HCT116 (cell line): ENCODE results near the gene ADNP. TPM values are rescaled to one million over a fixed set of nuclear protein-coding genes. Genes with fewer than 3 reads are reported as not detected.

Source experiments
- ATAC-seq: fragments of 200-7000 bp; cut with Tn5 transposase; 2 replicates; pipeline ENCODE4 v1.9.1; 2020; ENCODE audit warnings: mild to moderate bottlenecking, moderate library complexity
- Bru-seq: library from RNA; stranded (reverse); fragments of 400-500 nt; gene quantifications from one replicate; lab custom pipeline; 2021; lab: Mats Ljungman, UMichigan
- BruChase-seq, 2 experiments: library from RNA; stranded (reverse); fragments of 400-500 nt; gene quantifications; one replicate each; lab custom pipeline; 2021; lab: Mats Ljungman, UMichigan
- BruUV-seq: library from RNA; stranded (reverse); fragments of 400-500 nt; replicated peaks from 2 replicates; lab custom pipeline; 2021; lab: Mats Ljungman, UMichigan
- CTCF ChIA-PET: fragments of 300-600 bp; sonication (Branson Sonifier 250); formaldehyde crosslinking; loops from one replicate; lab custom pipeline; 2021; ENCODE audit warnings: antibody characterized with exemption; lab: Charles Lee
- POLR2A ChIA-PET: fragments of 300-600, 350-600 bp; sonication (Branson Sonifier 250); formaldehyde crosslinking; loops from one replicate; lab custom pipeline; 2021; ENCODE audit warnings: antibody characterized with exemption; lab: Charles Lee
- RAD21 ChIA-PET, 2 experiments: fragments of 300-600 bp; sonication (Branson Sonifier 250); formaldehyde crosslinking; loops; one replicate each; lab custom pipeline; 2023; ENCODE audit warnings: low total read pairs in 2 of 2; ENCODE audit not compliant: uncharacterized antibody in 2 of 2, unreplicated experiment in 2 of 2, low non-redundant PET in 1 of 2; lab: Charles Lee
- DNase-seq: peaks from one replicate; pipeline ENCODE4 v3.0.0-alpha.2; 2010; ENCODE audit warnings: low read depth, low spot score
- H2AFZ ChIP-seq: fragments of 200-600 bp; shearing (Covaris generic), sonication (generic); 2 replicates; pipeline ENCODE4 v1.6.1; 2017; ENCODE audit warnings: low read depth, mixed run types, mixed read lengths, antibody characterized with exemption, low read length; ENCODE audit not compliant: poor library complexity, severe bottlenecking
- H3K27ac ChIP-seq: 2 replicates; pipeline ENCODE4 v1.5.1; 2012; ENCODE audit warnings: low read depth, low read length
- H3K27me3 ChIP-seq: fragments of 200-600 bp; sonication (generic); 2 replicates; pipeline ENCODE4 v1.6.1; 2016; ENCODE audit warnings: mixed run types, low read length, mixed read lengths; ENCODE audit not compliant: insufficient read depth
- H3K36me3 ChIP-seq, 2 experiments: fragments of 200-500 bp in 1 of 2; fragments of 200-600 bp in 1 of 2; sonication (Bioruptor generic) in 1 of 2; sonication (generic) in 1 of 2; 2 replicates each; pipeline versions ENCODE4 v1.5.1 to v1.6.1; 2014 to 2016; ENCODE audit warnings: low read length in 2 of 2, inconsistent platforms in 1 of 2, mixed read lengths in 1 of 2, mixed run types in 1 of 2; ENCODE audit not compliant: insufficient read depth in 2 of 2, control insufficient read depth in 1 of 2
- H3K4me1 ChIP-seq, 2 experiments: fragments of 200-600 bp in 1 of 2; sonication (generic) in 1 of 2; 2 replicates each; pipeline versions ENCODE4 v1.5.1 to v1.6.1; 2012 to 2017; ENCODE audit warnings: low read length in 2 of 2, inconsistent platforms in 1 of 2, mild to moderate bottlenecking in 1 of 2, mixed read lengths in 1 of 2, mixed run types in 1 of 2, moderate library complexity in 1 of 2; ENCODE audit not compliant: insufficient read depth in 2 of 2, control insufficient read depth in 1 of 2
- H3K4me2 ChIP-seq: fragments of 200-600 bp; sonication (generic); 2 replicates; pipeline ENCODE4 v1.6.1; 2017; ENCODE audit warnings: mixed run types, low read length, mixed read lengths
- H3K4me3 ChIP-seq, 2 experiments: fragments of 200-600 bp in 1 of 2; sonication (generic) in 1 of 2; replicated peaks in 1 of 2; 2 replicates each; pipeline ENCODE4 v1.5.1; 2011 to 2016; ENCODE audit warnings: low read length in 2 of 2, control low read depth in 1 of 2, low read depth in 1 of 2, mild to moderate bottlenecking in 1 of 2, mixed read lengths in 1 of 2, mixed run types in 1 of 2
- H3K79me2 ChIP-seq: fragments of 200-600 bp; sonication (generic); 2 replicates; pipeline ENCODE4 v1.6.1; 2017; ENCODE audit warnings: mild to moderate bottlenecking, mixed run types, low read length, moderate library complexity, mixed read lengths; ENCODE audit not compliant: insufficient read depth
- H3K9ac ChIP-seq: fragments of 200-600 bp; sonication (generic); 2 replicates; pipeline ENCODE4 v1.6.1; 2016; ENCODE audit warnings: low read length, mixed read lengths
- H3K9me2 ChIP-seq: fragments of 200-600 bp; sonication (generic), shearing (Covaris generic); 2 replicates; pipeline ENCODE4 v1.6.1; 2017; ENCODE audit warnings: mixed run types, mild to moderate bottlenecking, moderate library complexity; ENCODE audit not compliant: insufficient read depth
- H3K9me3 ChIP-seq, 2 experiments: fragments of 200-500 bp in 1 of 2; fragments of 200-600 bp in 1 of 2; sonication (Bioruptor generic) in 1 of 2; sonication (generic) in 1 of 2; 2 replicates each; pipeline ENCODE4 v1.6.1; 2014 to 2017; ENCODE audit warnings: low read length in 2 of 2, mixed read lengths in 2 of 2, inconsistent platforms in 1 of 2, low read depth in 1 of 2, mild to moderate bottlenecking in 1 of 2, mixed run types in 1 of 2, moderate library complexity in 1 of 2; ENCODE audit not compliant: control insufficient read depth in 1 of 2, insufficient read depth in 1 of 2
- H4K20me1 ChIP-seq: fragments of 200-600 bp; sonication (generic), shearing (Covaris generic); 2 replicates; pipeline ENCODE4 v1.6.1; 2017; ENCODE audit warnings: mixed run types, mild to moderate bottlenecking, moderate library complexity; ENCODE audit not compliant: insufficient read depth
- ATF3 ChIP-seq: IDR thresholded peaks from 2 replicates; pipeline ENCODE4 v1.6.1; 2012
- CBX3 ChIP-seq: IDR thresholded peaks from 2 replicates; pipeline ENCODE4 v1.6.1; 2012; ENCODE audit warnings: low read depth
- CEBPB ChIP-seq: IDR thresholded peaks from 2 replicates; pipeline ENCODE4 v1.6.1; 2012; ENCODE audit warnings: low read depth
- CTCF ChIP-seq, 3 experiments: fragments of 200-600 bp in 1 of 3; sonication (generic) in 1 of 3; IDR thresholded peaks in 2 of 3; conservative IDR thresholded peaks in 1 of 3; 2 replicates each; pipeline ENCODE4 v1.5.1; 2012 to 2017; ENCODE audit warnings: low read depth in 2 of 3, low read length in 2 of 3, antibody characterized with exemption in 1 of 3, borderline replicate concordance in 1 of 3, control low read depth in 1 of 3, mild to moderate bottlenecking in 1 of 3, mixed read lengths in 1 of 3, mixed run types in 1 of 3, moderate library complexity in 1 of 3; ENCODE audit not compliant: insufficient read depth in 1 of 3
- EGR1 ChIP-seq: IDR thresholded peaks from 2 replicates; pipeline ENCODE4 v1.6.1; 2012; ENCODE audit warnings: low read depth
- ELF1 ChIP-seq: IDR thresholded peaks from 2 replicates; pipeline ENCODE4 v1.6.1; 2012; ENCODE audit warnings: low read depth, borderline replicate concordance
- EZH2 ChIP-seq: fragments of 200-600 bp; sonication (generic); IDR thresholded peaks from 2 replicates; pipeline ENCODE4 v1.6.1; 2017; ENCODE audit warnings: antibody characterized with exemption, mixed run types
- POLR2A ChIP-seq: IDR thresholded peaks from 2 replicates; pipeline ENCODE4 v1.7.0; 2011; ENCODE audit warnings: borderline replicate concordance; ENCODE audit not compliant: insufficient read depth, insufficient read length; ENCODE audit errors: extremely low read depth
- POLR2AphosphoS5 ChIP-seq: IDR thresholded peaks from 2 replicates; pipeline ENCODE4 v1.6.1; 2011; ENCODE audit warnings: mild to moderate bottlenecking, low read depth, low read length, moderate library complexity
- RAD21 ChIP-seq: IDR thresholded peaks from 2 replicates; pipeline ENCODE4 v1.6.1; 2012; ENCODE audit warnings: low read depth, mild to moderate bottlenecking
- REST ChIP-seq: IDR thresholded peaks from 2 replicates; pipeline ENCODE4 v1.6.1; 2012; ENCODE audit warnings: low read depth
- SP1 ChIP-seq: IDR thresholded peaks from 2 replicates; pipeline ENCODE4 v1.6.1; 2012; ENCODE audit warnings: low read depth
- SRF ChIP-seq: IDR thresholded peaks from 2 replicates; pipeline ENCODE4 v1.6.1; 2012; ENCODE audit warnings: low read depth
- TCF7L2 ChIP-seq: IDR thresholded peaks from 2 replicates; pipeline ENCODE4 v1.7.0; 2011; ENCODE audit warnings: borderline replicate concordance, inconsistent platforms; ENCODE audit not compliant: insufficient read depth, insufficient read length; ENCODE audit errors: extremely low read depth
- YY1 ChIP-seq: IDR thresholded peaks from 2 replicates; pipeline ENCODE4 v1.6.1; 2011; ENCODE audit warnings: low read length, low read depth, moderate library complexity, mild to moderate bottlenecking; ENCODE audit not compliant: insufficient replicate concordance; ENCODE audit errors: extremely low read depth
- ZFX ChIP-seq: fragments of 450-650 bp; IDR thresholded peaks from 2 replicates; pipeline ENCODE4 v1.6.1; 2017
- ZNF274 ChIP-seq: fragments of 200-500 bp; sonication (Bioruptor generic); IDR thresholded peaks from 2 replicates; pipeline ENCODE4 v1.6.1; 2014; ENCODE audit warnings: mild to moderate bottlenecking, low read depth, low read length, inconsistent platforms
- intact Hi-C: fragments of 100-400 bp; cut with micrococcal nuclease; formaldehyde crosslinking; loops from 2 replicates; pipeline ENCODE4 v1.10.0; 2022
- long read RNA-seq: library from polyadenylated mRNA; unstranded; transcript quantifications from one replicate; pipeline ENCODE4 v2.0.0, GENCODE V29; 2021; ENCODE audit not compliant: unreplicated experiment
- polyA plus RNA-seq: library from polyadenylated mRNA; unstranded; fragments of >200 nt; gene quantifications from 2 replicates; pipeline ENCODE4 v1.2.1, GENCODE V29; 2012; ENCODE audit warnings: missing spikeins
- total RNA-seq: library from RNA; stranded (reverse); gene quantifications from one replicate; pipeline ENCODE4 v1.2.1, GENCODE V29; 2021; ENCODE audit not compliant: unreplicated experiment

ADNP gene
- 85.9 TPM for total RNA-seq
- 34.3 and 46.9 TPM in 2 replicates for polyA plus RNA-seq
- percentile 98 among the genes with signal in this experiment for Bru-seq, nascent RNA
- BruChase-seq, experiment 1, labeled RNA remaining after a 6-hour chase, result percentile 92 among the genes with signal in this experiment
- percentile 98 among the genes with signal in this experiment for BruChase-seq, experiment 2, labeled RNA remaining after a 2-hour chase
- long read RNA-seq, full-length matches to known transcripts, result 15 of 75 reads
- long read RNA-seq, partial matches to known transcripts, result 7 of 75 reads
- long read RNA-seq, other reads (novel, unspliced or antisense), result 53 of 75 reads

- DNase-seq, result peak; percentile 88
- no peaks in the 10 kb centered on the region for H3K9me3 ChIP-seq
- no peak within 1 kb of the TSS for H2AFZ ChIP-seq
- CTCF ChIA-PET, result interaction anchor here (0.6 to 3.9 kb wide), 4 partner anchors 51 to 664 kb away, joined by 5 to 39 read pairs (median 6); partner anchors contain the start of gene BCAS4
- intact Hi-C loops, result no loop called here
- RAD21 ChIA-PET, result interaction anchor here in 1 of 2 experiments (0.8 kb wide), 1 partner anchor 113 kb away, joined by 3 read pairs; no protein-coding TSS in a partner anchor
- peaks cover 4 to 27% of the 10 kb centered on the region in 2 experiments; a peak in 3 of 4 replicates for H3K4me1 ChIP-seq
- POLR2A ChIA-PET, result interaction anchor here (0.7 to 2.4 kb wide), 10 partner anchors 9 to 373 kb away, joined by 3 to 9 read pairs (median 4); partner anchors contain the start of genes BCAS4, DPM1 and MOCS3
- H3K36me3 ChIP-seq, result peaks cover 40 to 45% of the 10 kb centered on the region in 2 experiments
- H3K9me2 ChIP-seq, result no peaks in the 10 kb centered on the region
- ATAC-seq, result peak; percentile 73
- H3K27ac ChIP-seq, result peak within 1 kb of the TSS; percentile 98
- peak within 1 kb of the TSS; percentile 87 for H3K4me2 ChIP-seq
- BruUV-seq, result no TSS peak
- peaks cover 27% of the 10 kb centered on the region; the same call in 1 of the 2 replicates for H4K20me1 ChIP-seq
- H3K79me2 ChIP-seq, result peaks cover 40% of the 10 kb centered on the region
- peak within 1 kb of the TSS; percentile 81 for H3K9ac ChIP-seq
- peak within 1 kb of the TSS; percentile 63 to 75 for H3K4me3 ChIP-seq
- no peaks in the 10 kb centered on the region for H3K27me3 ChIP-seq
- TF ChIP-seq CBX3 (peak; percentile 99), ELF1 (no peak), SP1 (peak; percentile 71), ZNF274 (no peak), RAD21 (peak; percentile 42), YY1 (peak; percentile 88), EZH2 (no peak), ATF3 (no peak), POLR2A (peak; percentile 65), SRF (no peak; the same call in 1 of the 2 replicates), CEBPB (peak; percentile 33; the same call in 1 of the 2 replicates), CTCF (IDR thresholded peaks at IDR 0.05 in 2 of 3, conservative IDR thresholded peaks at IDR 0.05 in 1 of 3; ENCODE audit: borderline replicate concordance in 1 of 3, insufficient read depth in 1 of 3, low read depth in 2 of 3, low read length in 2 of 3) (peak; percentile 49 to 62 (median 60); a peak in 5 of 6 replicates), ZFX (peak; percentile 65; the same call in 1 of the 2 replicates), EGR1 (peak; percentile 85), REST (no peak), TCF7L2 (peak; percentile 57), POLR2AphosphoS5 (peak; percentile 89)
Measured at GRCh38 chr20:50931306-50932015, at the start of gene ADNP. ADNP (minus strand) TSS chr20:50931437; CDS start chr20:50903996, 27,441 bp downstream.
